GM12801 (cell line): ENCODE results near the gene THBS1.

ENCODE experiments used
- CTCF ChIP-seq: IDR thresholded peaks from one replicate; pipeline ENCODE4 v1.5.1; 2011; ENCODE audit warnings: control low read depth; ENCODE audit not compliant: insufficient read length; ENCODE audit errors: extremely low read depth

Gene THBS1

GRCh38 chr15:39589815-39590644, 9.2 kb downstream of the THBS1 start:
- TF ChIP-seq CTCF = no peak

- no peak for TF ChIP-seq CTCF
These were observed 10.4 kb downstream of the THBS1 start for GRCh38 chr15:39591141-39591895.

GRCh38 chr15:39591896-39592315, 11.0 kb downstream of the THBS1 start:
- TF ChIP-seq CTCF = no peak

- TF ChIP-seq CTCF = no peak
These were observed 11.6 kb downstream of the THBS1 start for GRCh38 chr15:39592500-39592899.

- TF ChIP-seq CTCF = no peak
These were observed 12.3 kb downstream of the THBS1 start for GRCh38 chr15:39593071-39593655.

GRCh38 chr15:39593656-39594445, 13.0 kb downstream of the THBS1 start:
- no peak for TF ChIP-seq CTCF
